ENCODE results near the gene C3.

- TF ChIP-seq CTCF (IDR thresholded peaks at IDR 0.05 in 8 of 11, conservative IDR thresholded peaks at IDR 0.05 in 3 of 11) (no peak), POLR2A (IDR thresholded peaks at IDR 0.05) (no peak), POLR2AphosphoS5 (IDR thresholded peaks at IDR 0.05) (no peak)
Measured at GRCh38 chr19:6682607-6683128, 37.8 kb downstream of the C3 start.

Data from spleen (tissue), 7 donors.